Measurements from ENCODE around the gene MUC16. TPM values are rescaled to one million over a fixed set of nuclear protein-coding genes. Genes with fewer than 3 reads are reported as not detected.

The MUC16 gene
- polyA plus RNA-seq, 1 donor = 0.05 TPM

DNA sequence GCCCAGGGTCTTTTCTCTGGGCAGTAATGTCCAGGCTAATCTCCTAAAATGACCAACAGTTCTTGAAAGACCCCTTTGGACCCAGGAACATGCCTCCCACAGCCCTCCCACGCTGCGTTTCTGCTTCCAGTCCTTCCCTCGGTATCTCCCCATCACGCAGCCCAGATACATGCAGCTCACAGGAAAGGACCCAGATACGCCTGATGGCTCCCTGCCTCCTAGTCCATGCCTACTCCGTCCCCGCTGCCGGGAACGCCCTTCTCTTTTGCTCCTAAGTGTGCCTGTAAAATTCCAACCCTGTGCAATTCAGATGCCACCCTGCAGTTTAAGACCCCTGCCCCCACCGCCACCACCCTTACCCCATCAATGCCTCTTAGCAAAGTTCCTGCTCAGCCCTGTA lies 778 bp downstream of the MUC16 start:
- no peak for DNase-seq

DNA sequence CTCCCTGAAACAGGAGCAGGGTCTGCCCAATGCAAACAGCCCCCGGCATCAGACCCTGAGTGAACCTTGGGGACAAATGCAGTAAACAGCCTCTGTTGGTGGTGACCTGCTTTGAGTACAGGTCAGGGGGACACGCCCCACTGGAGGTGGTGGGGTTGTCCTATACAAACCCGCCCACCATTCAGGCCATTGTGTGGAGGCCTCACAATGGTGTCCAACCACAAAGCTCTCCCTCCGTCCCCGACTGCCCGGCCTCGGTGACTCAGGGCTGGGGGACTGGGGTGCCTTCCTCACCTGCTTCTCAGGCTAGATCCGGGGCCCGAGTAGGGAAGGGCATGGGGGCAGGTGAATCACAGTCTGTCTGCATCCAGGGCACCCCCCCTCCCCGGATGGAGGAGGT lies 1.5 kb downstream of the MUC16 start:
- no peak for DNase-seq

DNA sequence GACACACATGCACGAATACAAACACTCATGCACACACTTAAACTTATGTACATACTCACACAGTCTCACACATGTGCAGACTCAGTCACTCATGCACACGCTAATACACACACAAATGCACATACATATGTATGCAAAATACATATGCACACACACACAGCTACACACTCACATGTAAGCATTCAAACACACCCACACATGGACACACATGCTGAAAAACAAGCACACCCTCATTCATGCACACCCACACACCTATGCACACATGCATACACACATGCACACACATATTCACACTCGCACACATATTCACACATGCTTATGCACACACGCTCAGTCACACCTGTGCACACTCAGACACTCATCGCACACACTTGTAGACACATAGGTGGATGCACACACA lies 9.3 kb downstream of the MUC16 start:
- DNase-seq = no peak

DNA sequence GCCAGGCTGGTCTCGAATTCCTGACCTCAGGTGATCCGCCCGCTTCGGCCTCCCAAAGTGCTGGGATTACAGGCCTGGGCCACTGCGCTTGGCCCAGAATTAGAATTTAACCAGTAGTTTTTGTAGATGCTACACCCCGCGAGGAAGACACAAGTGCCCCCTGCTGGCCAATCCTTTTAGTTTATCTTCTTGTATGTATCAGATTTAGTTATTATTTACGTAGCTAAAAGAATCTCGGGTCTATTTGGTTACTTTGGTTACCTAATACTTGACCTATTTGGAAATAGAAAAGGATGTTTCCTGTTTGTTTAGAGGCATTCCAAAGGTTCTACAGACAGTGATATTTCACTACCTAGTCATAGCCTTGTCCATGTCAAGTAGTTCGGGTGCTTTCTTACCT lies 22.0 kb downstream of the MUC16 start:
- no peak for DNase-seq

DNA sequence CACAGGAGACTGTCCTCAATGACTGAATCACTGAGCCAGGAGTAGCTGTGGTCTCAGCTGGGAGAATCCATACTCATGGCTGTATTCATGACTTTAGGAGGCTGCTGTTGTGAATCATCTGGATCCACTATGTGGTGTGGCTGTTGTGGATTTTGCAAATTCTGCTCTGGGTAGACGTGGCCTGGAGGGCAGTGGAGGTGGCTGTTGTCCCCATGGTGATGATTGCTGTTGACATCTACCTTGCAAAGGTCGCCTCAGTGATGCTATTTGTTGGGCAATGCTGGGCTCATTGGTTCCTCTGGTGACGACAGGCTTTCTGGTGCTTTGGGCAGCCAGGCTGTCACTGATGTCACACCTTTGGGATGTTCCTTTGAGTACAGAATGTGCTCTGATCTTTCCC lies 23.9 kb downstream of the MUC16 start:
- DNase-seq = no peak

DNA sequence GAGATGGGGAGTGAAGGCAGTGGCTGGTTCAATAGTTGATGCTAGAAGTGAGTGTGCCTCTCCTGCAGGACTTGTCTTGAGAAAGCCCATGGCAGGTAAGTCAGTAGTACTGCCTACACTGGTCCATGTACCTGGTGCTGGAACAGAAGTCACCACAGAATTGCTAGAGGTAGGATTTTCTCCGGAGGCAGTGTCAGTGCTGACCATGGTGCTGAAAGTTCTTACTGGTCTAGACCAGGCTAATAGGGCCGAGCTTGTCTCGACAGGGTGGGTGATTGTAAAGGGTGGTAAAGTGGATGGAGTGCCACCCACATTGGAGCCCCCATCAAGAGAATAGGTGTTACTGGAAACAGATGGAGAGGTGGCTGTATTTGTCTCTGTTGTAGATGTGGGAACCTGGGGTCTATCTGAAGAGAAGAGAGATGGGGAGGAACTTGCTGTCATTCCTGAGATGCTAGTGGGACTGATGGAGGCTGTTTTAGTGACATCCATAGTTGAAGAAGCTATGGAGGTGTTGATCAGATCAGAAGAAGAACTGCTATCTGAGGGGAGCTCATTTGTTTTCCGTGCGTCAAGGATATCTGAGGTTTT lies 36.6 kb downstream of the MUC16 start:
- DNase-seq = peak; percentile 73

DNA sequence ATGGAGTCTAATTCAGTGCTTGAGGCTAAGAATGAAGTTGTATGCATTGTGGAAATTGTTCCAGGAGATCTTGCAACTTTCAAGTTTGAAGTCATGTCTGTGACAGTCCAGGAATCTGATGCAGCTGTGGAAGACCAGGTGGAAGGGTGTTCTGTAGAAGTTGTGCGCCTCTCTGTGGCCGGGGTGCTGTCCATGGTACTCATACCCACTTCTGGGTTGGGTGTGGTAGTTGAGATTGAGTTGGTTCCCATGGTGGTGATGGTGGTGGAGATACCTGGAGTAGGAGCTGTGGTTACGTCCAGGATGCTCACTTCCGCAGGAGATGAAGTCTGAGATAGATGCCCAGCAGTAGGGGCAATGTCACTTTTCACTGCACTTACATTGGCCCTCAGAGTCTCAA lies 44.3 kb downstream of the MUC16 start:
- peak; percentile 5 for DNase-seq

Other genes with a start within 250 kb of the MUC16 start
- gene ZNF558, start 178.1 kb downstream of the MUC16 start, polyA plus RNA-seq (ENCODE audit: insufficient read length) = 49.0 TPM
- not detected for gene MBD3L1, start 178.0 kb downstream of the MUC16 start, polyA plus RNA-seq (ENCODE audit: insufficient read length)
- gene OR1M1, start 76.7 kb upstream of the MUC16 start, polyA plus RNA-seq (ENCODE audit: insufficient read length) = 0.08 TPM
- gene OR7G2, start 97.1 kb upstream of the MUC16 start, polyA plus RNA-seq (ENCODE audit: insufficient read length) = 0.05 TPM
- gene OR7G1, start 105.4 kb upstream of the MUC16 start, polyA plus RNA-seq (ENCODE audit: insufficient read length) = not detected
- gene OR7G3, start 116.5 kb upstream of the MUC16 start, polyA plus RNA-seq (ENCODE audit: insufficient read length) = not detected
- 41.9 TPM for gene ZNF317, start 130.0 kb upstream of the MUC16 start, polyA plus RNA-seq (ENCODE audit: insufficient read length)
- 0.10 TPM for gene OR7D2, start 168.6 kb upstream of the MUC16 start, polyA plus RNA-seq (ENCODE audit: insufficient read length)
- gene OR7D4, start 209.2 kb upstream of the MUC16 start, polyA plus RNA-seq (ENCODE audit: insufficient read length) = 0.05 TPM
- not detected for gene OR7E24, start 240.5 kb upstream of the MUC16 start, polyA plus RNA-seq (ENCODE audit: insufficient read length)